Activated CD4-positive, alpha-beta T cell treated with anti-CD3 and anti-CD28 coated beads, Interleukin-2, Interleukin-4, amounts not matched to agents 100 ng/mL and 50 ng/mL, durations not matched to agents 16 hours and 8 hours (primary cell): ENCODE results near the gene RASSF7.
"Not testable (repeated sequence)": the region's sequence is repeated elsewhere in the genome, so short reads cannot be mapped to it uniquely, and the experiment has no call there.

Experiments used
- DNase-seq: peaks from one replicate; pipeline ENCODE4 v3.0.0-alpha.2; 2020; ENCODE audit warnings: low spot score

RASSF7 gene

DNA sequence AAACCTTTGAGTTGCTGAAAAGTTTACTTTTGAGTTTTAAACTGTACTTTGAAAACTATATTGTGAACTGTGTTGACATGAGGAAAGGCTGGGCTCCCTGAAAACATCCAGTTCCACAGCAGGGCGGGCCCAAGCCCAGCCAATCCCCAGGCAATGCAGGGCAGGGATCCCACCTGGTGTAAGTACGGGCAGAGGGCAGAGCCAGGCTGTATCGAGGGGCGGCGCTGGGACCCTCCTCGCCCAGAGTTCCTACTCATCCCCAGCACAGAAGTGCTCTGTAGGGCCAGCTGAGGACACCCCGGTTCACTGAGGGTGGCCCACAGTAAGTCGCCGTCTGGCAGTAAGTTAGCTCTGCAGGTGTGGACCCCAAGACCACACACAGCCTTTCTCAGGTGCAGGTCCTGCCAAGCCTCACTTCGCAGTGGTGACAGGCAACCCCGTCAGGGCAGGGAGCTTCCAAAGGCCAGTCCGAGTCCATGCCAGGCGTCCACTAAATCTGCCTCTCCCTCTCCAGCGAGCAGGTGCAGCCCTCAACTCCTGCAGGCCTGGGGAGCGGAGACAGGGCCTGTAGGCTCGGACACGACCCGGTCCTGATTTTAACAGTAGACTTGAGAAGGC is 6.3 kb downstream of the RASSF7 start:
- no peak for DNase-seq

GRCh38 chr11:567629-568292 is 7.0 kb downstream of the RASSF7 start:
- DNase-seq, result no peak

GRCh38 chr11:568306-569157 is 7.8 kb downstream of the RASSF7 start:
- DNase-seq, result peak; percentile 93

GRCh38 chr11:569158-569885 is 8.6 kb downstream of the RASSF7 start:
- DNase-seq, result no peak

DNA sequence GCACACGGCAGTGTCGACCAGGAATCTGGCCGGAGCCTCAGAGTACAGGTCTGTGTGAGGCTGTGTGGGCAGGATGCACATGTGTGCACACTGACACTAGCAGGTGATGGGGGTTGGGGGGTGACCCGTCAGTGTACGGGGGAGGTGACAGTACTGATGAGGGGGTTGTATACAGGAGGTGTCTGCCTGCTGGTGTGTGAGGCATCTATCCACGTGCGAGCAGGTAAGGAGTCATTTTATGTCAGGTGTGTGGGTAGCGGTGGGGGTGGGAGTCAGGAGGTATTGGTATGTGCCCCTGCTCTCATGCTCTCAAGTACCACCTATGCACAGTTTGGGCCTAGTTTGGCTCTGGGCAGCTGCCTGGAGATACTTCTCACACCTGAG is 11.0 kb downstream of the RASSF7 start:
- no peak for DNase-seq

GRCh38 chr11:573146-573759 is 12.5 kb downstream of the RASSF7 start:
- DNase-seq, result no peak

- not testable (repeated sequence) for DNase-seq
These were observed 13.3 kb downstream of the RASSF7 start for GRCh38 chr11:574031-574570.

DNA sequence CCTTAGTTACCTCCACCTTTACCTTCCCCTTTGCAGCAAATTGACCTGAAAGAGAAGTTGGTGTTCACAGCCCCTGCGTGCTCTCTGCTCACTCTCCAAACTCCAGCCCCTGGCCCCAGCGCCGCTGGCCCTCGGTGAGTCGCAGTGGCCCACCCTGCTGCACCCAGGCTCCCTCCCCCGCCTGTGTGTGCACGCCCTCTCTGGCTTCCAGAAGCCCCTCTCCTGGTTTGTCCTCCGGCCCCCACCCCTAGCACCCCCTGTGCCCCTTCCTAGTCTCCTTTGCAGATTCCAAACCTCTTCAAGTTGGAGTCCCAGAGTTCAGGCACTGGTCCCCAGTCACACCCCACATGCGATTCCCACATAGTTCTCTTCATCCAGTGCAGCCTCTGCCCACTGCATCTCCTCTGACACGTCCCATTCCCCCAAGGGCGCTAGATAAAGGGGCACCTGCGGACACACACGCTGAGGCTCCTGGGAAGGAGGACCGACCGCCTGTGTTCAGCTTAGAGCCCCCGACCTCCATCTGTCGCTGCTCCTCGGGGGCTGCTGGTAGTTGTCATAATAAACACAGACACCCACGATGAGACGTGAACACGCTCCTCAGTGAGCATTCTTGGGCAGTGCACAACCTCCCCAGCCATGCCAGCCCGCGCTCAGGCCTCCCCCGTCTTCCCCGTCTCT is 14.0 kb downstream of the RASSF7 start:
- DNase-seq, result no peak

DNA sequence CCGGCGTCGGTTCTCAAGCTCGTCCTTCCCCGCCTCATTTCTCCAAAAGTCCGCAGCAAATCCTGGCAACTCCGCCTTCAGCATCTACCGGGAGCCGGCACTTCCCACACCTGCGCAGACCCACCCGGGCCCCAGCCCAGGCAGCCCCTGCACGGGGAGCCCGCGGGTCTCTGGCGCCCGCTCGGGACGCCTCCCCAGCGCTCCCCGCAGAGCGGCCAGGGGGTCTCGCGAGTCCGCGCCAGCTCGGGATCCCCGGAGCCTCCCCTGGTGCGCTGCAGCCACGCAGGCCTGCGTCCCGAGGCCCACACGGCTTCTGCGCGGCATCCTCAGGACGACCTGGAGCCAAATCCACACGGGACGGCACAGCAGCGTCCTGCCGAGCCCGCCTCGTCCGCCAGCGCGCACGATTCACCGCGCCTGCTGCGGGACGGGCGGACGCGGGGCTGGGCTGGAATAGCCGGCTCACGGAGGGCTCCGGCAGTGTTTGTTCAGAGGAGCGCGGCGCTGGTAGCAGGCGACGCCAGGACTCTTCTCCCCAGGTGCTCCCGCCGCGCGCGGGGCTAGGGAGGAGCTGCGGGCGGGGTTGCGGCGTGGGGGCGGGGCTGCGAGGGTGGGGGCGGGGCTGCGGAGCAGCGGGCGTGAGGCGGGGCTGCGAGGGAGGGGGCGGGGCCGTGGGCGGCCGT is 14.7 kb downstream of the RASSF7 start:
- no peak for DNase-seq

GRCh38 chr11:575996-576768 is 15.4 kb downstream of the RASSF7 start, which contains the start of gene PHRF1:
Gene PHRF1 (plus strand): TSS chr11:576470. CDS start chr11:581513, 5,043 bp downstream.
- DNase-seq, result peak; percentile 94

DNA sequence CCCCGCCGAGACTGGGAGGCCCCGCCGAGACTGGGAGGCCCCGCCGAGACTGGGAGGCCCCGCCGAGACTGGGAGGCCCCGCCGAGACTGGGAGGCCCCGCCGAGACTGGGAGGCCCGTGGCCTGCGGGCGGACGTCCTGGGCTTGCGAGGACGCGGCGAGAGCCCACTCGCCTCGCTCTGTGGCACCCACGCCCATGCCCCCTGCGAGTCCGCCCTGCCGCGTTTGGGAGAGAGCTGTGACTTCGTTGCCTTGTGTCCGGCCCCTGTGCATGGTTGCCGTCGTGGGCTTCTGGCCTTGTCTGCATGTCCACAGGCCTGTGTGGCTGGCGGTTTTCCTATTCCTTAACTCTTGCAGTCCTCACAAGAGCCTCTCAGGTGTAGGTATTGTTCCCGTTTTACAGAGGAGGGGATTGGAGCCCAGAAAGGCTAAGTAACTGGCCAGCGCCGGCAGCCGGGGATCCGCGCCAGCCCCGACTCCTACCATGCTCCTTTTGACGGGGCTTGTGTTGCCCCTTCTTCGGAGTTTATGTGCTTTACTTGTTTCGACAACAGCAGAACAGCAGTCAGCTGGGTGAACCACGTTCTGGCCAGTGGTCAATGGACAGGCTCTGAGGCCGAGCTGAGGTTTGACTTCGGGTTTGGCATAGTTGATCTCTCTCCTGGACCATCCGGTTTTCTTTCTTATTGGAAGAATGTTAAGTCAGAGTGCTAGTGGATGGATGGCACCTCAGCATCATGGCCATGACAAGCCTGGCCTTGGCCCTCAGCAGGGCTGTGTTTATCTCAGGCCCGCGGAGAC is 16.2 kb downstream of the RASSF7 start:
- no peak for DNase-seq

DNA sequence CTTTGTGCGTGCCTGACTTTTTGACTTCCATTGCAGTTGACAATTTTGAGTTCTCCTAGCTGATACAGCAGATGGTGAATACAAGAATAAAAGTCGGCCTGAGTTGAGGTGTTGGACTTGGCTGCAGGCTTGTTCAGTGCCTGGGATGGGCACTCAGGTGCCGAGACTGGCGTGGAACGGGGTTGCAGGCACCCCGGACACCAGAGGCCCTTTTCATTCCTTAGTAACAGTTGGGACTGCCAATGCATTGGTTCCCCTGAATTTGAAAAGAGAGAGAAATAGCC is 16.8 kb downstream of the RASSF7 start:
- DNase-seq, result no peak

DNA sequence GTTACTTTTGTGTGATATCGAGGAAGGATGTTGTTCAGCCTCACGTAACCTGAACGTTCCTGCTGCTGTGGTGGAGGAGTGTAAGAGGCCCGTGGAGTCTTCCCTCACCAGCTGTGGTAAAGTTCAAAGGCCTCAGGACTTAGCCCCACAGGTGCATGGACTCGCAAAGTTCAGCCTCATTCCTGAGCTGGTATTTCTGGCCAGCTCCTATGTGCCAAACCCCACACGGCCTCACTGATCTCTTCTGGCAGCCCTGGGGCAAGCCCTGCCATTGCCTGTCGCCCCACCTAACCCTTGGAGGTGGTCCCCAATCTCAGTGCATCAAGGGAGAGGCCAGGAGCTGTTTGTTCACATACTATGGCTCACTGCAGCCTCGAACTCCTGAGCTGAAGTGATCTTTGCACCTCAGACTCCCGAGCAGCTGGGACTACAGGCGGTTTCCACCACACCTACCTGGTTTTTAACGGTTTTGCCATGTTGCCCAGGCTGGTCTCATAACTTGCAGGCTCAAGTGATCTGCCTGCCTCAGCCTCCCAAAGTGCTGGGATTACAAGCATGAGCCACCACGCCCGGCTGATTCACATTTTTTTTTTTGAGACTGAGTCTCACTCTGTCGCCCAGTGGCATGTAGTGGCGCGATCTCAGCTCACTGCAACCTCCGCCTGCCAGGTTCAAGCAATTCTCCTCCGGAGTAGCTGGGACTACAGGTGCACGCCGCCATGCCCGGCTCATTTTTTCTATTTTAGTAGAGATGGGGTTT is 17.7 kb downstream of the RASSF7 start:
- DNase-seq, result no peak

- DNase-seq, result no peak
These were observed 19.2 kb downstream of the RASSF7 start for GRCh38 chr11:579830-580601.

DNA sequence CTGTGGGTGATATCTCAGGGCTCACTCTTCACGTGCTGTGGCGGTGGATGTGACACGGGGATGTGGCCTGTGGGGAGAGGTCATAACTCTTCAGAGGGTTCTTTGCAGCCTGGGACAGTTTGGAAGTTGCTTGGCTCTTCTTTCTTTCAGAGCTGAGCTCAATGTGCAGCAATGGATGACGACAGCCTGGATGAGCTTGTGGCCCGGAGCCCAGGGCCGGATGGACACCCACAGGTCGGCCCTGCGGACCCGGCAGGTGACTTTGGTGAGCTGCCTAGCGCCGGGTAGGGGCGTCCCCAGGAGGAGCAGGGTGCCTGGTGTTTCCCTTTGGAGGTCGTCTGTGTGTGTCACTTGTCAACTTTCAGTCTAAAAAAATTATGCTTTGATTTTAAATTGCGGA is 20.6 kb downstream of the RASSF7 start:
- DNase-seq, result no peak

DNA sequence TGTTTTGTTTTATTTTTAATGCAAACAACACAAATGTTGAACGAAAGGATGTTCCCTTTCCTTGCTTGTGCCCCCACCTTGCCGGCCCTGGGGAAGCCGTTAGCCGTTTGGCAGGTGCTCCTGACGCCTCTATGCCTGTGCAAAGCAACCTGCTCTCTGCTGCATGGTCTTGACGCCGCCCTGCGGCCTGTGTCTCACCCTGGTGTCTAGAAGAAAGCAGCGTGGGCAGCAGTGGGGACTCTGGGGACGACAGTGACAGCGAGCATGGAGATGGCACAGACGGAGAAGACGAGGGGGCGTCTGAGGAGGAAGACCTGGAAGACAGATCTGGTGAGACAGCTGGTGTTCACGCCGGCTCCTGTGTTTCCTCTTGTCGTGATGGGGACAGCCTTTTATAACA is 21.0 kb downstream of the RASSF7 start:
- no peak for DNase-seq

- no peak for DNase-seq
These were observed 23.5 kb downstream of the RASSF7 start for GRCh38 chr11:584287-584686.
